Stimulated activated CD8-positive, alpha-beta memory T cell treated with anti-CD3 and anti-CD28 coated beads, Interleukin-2, amount 100 ng/mL, for 1 hour (primary cell): ENCODE measurements around the gene PPP2R1B.
"Not testable (repeated sequence)": the region's sequence is repeated elsewhere in the genome, so short reads cannot be mapped to it uniquely, and the experiment has no call there.

Experiments
- DNase-seq, 2 donors: peaks; one replicate each; pipeline ENCODE4 v3.0.0-alpha.2; 2020; ENCODE audit warnings: low read depth in 2 of 2

The PPP2R1B gene

DNA sequence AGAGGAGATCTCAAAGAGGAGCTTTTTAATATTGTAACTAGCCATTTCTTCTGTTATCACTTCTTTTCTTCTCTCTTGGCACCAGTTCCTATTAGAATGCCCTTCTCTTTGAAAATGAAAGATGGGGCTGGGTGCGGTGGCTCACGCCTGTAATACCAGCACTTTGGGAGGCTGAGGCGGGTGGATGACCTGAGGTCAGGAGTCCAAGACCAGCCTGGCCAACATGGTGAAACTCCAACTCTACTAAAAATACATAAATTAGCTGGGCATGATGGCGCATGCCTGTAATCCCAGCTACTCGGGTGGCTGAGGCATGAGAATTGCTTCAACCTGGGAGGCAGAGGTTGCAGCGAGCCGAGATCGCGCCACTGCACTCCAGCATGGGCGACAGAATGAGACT, 18.1 kb upstream of the PPP2R1B start:
- not testable (repeated sequence) for DNase-seq

DNA sequence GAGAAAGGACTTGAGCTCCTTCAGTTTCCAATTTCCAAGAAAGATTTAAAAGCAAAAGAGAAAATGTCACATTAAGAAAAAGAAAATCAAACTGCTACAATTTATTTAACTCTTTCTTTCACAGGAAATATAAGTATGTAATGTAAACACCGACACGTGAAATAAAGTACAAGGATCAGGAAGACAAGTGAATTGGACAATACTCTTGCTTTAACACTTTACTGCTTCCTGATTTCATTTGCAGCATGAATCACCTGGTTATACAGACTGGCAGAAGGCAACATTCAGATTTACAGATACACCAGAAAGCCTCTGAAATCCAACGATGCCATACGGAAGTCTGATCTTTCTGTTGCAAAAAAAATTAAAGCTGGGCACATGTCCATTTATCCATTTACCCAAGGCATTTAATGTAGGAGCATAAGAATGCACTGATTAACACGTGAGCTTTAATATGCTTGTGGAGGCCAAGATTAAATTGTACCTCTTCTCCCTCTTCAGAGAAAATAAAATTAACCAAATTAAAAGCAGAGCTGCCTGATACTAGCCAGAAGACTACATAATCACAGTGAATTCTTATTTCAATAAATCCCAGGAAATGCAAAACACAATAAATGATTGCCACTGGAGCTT, 16.0 kb upstream of the PPP2R1B start:
- no peak for DNase-seq

DNA sequence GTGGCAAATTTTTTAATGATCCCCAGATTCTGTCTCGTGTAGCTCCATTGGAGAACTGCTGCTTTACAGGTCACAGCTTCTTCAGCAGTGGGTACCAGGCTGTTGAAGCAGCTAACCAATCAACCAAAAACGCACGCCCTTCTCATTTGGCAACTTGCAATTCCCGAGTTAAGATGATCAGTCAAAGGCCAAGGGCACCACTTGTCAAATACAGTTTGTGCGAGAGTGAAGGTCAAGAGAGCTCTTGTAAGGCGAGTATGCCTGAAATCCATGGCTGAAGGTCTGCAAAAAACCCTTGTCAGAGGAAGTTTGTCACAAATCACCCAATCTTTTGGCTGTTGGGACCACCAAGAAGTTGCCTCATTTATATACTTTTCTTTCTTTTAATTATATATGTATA, 12.9 kb upstream of the PPP2R1B start:
- DNase-seq, result no peak

- no peak for DNase-seq
Measured at GRCh38 chr11:111778047-111778558, 11.9 kb upstream of the PPP2R1B start.

DNA sequence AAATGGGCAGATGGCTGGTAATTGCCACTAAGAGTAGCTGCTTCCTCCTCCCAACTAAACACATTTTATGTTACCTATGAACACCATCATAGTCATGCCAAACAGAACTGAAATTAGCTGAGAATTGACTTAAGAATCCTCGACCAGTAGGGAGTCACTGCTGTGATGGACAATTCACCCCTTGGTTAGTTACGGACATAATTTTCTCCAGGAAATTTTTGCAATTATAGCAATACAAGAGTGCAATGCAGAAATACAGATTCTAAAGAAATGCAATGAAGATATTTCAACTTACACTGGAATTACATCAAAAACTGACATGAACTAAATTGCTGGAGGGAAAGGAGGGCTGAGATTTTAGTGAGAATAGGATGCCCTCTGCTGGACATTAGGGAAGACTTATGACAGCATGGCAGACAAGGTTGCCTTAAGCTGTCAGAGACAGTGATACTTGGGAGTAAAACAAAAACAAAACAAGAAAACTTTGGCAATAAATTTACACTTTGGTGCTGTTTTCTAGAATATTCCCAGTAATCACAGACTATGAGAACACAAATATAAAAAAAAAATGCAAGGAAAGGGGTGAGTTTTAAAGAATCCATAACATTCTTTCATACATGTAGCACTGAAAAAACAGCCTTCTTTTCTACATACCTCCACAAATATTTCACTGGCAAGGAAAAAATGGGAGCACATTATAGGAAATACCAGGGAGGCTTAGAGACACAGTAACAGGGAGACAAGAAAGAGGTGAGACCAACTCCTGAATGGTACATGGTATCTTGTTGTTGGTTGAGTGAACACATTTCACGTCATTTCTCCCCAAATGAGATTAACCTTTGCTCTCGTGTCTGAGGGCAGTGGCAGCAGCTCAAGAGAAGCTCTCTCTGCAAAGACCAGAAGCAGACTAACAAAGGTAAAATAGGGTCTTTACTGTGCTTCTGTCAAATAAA, 11.2 kb upstream of the PPP2R1B start:
- DNase-seq, result no peak

DNA sequence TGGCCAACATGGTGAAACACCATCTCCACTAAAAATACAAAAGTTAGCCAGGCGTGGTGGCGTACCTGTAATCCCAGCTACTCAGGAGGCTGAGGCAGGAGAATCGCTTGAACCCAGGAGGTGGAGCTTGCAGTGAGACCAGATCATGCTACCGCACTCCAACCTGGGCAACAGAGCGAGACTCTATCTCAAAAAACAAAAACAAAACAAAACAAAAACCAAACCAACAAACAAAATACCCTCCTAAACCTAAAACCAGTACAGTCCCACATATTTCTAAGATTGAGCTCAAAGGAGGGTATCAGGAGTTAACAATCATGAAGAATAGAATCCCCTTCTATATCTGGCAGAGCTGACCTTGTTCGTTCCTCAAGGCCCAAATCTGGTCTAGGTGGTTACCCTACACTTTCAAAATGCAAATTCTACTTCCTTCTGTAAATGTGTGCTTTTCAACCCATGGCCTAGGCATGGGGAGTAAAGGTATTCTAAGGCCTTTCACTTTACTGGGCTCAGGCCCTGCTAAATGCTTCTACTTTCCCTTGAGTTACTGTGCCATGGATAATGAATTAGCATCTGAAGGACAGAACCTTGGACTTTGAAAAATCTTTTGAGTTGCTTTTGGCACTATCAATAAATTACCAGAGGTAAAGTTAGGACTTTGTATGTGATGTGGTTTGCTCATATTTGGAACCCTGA, 10.4 kb upstream of the PPP2R1B start:
- no peak for DNase-seq

- DNase-seq, result no peak
Measured at GRCh38 chr11:111774955-111775710, 8.9 kb upstream of the PPP2R1B start.

DNA sequence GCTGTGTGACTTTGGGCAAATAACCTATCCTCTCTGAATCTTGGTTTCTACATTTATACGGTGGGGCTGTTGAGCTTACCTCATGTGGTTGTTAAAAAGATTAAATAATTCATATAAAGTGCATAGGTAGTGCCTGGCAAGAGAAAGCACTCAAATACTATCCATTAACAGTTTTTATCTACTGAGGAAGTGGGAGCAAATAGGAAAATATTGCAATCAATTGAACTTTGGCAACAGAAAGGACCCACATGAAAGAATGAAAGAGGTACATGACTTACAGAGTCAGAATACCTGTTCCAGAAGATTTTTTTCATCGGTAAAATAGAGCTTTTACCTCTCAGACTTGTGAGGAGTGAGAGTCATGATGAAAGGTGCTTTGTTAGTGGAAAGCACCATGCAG, 6.3 kb upstream of the PPP2R1B start:
- no peak for DNase-seq

- DNase-seq, result not testable (repeated sequence)
Measured at GRCh38 chr11:111771205-111771604, 5.0 kb upstream of the PPP2R1B start.

DNA sequence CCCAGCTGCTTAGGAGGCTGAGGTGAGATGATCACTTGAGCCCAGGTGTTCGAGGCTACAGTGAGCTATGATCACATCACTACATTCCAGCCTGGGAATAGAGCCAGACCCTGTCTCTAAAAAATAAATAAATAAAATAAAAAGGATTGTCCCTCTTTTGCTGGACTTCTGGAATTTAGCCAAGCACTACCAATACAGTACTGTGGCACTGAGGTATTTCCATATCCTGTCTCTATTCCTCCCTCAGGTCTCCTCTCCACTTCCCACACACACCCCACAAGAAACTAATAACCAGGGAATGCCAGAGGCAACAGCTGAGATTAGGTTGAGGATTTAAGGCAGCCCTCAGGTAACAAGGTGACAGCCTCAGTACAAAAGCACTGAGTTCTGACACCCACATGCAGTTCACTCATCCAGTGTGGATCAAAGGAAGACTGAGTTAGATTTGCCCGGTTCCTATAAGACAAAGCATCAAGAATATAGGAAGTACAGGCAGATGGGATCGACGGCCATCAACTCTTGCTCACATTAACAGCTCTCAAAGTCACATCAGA, 4.5 kb upstream of the PPP2R1B start:
- DNase-seq, result no peak

DNA sequence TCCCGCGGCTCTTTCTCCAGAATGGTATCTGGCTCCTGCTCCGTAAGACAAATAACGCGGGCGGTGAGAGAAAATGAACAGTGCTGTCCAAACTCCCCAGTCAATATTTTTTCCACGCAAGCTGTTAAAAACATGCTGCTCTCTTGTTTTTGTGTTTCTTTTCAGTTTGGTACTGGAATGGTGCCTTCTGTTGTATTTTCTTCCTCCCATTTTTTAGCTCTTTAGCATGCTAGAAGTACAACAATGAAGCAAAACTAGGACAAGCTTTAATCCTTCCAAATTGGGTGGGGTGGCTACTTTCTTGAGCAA, 599 bp upstream of the PPP2R1B start:
- no peak for DNase-seq

- no peak for DNase-seq
Measured at GRCh38 chr11:111765320-111765983, 737 bp downstream of the PPP2R1B start.

- DNase-seq, result no peak
Measured at GRCh38 chr11:111764621-111765020, 1.6 kb downstream of the PPP2R1B start.

- DNase-seq, result no peak
Measured at GRCh38 chr11:111762981-111763643, 3.1 kb downstream of the PPP2R1B start.

GRCh38 chr11:111762526-111762925, 3.7 kb downstream of the PPP2R1B start:
- DNase-seq, result no peak

DNA sequence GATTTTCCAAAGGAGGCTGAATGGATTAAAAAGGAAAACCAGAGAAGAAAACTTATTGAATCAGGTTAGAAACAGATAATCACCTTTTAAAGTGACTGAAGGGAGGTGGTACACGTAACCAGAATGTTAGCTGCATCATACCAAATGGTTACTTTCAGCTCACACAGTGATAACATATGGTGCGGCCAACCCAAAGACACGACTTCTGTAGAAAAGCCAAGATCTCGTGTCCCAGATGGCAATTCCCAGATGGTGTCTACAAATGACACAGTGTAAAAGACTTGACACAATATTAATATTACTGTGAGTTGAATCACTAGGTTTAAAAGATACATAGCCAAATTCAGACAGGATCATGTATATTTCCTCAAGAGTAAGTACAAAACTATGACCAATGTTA, 5.2 kb downstream of the PPP2R1B start:
- no peak for DNase-seq

DNA sequence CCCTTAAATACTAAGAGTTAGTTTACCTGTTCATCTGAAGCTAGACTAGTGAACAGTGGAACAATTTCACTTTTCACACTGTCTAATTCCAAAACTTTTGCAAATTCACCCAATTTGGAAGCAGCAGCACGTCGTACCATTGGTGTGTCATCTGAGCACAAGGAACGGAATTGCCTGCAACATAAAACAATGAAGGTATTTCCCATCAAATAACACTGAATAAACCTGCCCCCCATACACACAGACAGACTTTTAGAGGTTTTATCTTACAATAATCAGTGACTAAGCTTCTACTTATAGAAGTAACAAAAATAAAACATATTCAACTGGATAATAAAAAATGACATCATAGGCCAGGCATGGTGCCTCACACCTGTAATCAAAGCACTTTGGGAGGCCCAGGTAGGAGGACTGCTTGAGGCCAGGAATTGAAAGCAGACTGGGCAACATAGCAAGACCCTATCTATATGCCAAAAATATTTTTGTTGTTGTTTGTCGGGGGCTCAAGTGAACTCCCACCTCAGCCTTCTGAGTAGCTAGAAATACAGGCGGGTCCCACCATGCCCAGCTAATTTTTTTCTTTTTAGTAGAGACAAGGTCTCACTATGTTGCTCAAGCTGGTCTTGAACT, 6.3 kb downstream of the PPP2R1B start:
- DNase-seq, result no peak

GRCh38 chr11:111759376-111759775, 6.8 kb downstream of the PPP2R1B start:
- DNase-seq, result no peak

- DNase-seq, result no peak
Measured at GRCh38 chr11:111756097-111756496, 10.1 kb downstream of the PPP2R1B start.

GRCh38 chr11:111749646-111750045, 16.5 kb downstream of the PPP2R1B start:
- no peak for DNase-seq
